Activated T-cell treated with anti-CD3 and anti-CD28 coated beads, Interleukin-2, amount 50 U/mL, for 24 hours (primary cell): ENCODE results near the gene MED13L.
"Not testable (repeated sequence)": the region's sequence is repeated elsewhere in the genome, so short reads cannot be mapped to it uniquely, and the experiment has no call there.

Experiments
- DNase-seq: peaks from one replicate; pipeline ENCODE4 v3.0.0-alpha.2; 2020
- H3K27ac Mint-ChIP-seq: 2 replicates; pipeline ENCODE4 v1.8.0; 2020; ENCODE audit warnings: mild to moderate bottlenecking, mixed read lengths
- H3K27me3 Mint-ChIP-seq: 2 replicates; pipeline ENCODE4 v1.8.0; 2020; ENCODE audit warnings: mixed read lengths
- H3K36me3 Mint-ChIP-seq: 2 replicates; pipeline ENCODE4 v1.8.0; 2020; ENCODE audit warnings: low read depth, mixed read lengths
- H3K4me1 Mint-ChIP-seq: 2 replicates; pipeline ENCODE4 v1.8.0; 2020; ENCODE audit warnings: low read depth, mixed read lengths
- H3K4me3 Mint-ChIP-seq: 2 replicates; pipeline ENCODE4 v1.8.0; 2020; ENCODE audit warnings: mild to moderate bottlenecking, moderate library complexity, mixed read lengths
- H3K9me3 Mint-ChIP-seq: 2 replicates; pipeline ENCODE4 v1.8.0; 2020; ENCODE audit warnings: mixed read lengths

The MED13L gene

GRCh38 chr12:116259800-116260577 is 17.5 kb downstream of the MED13L start:
- no peaks in the 10 kb centered on the region for H3K27me3 Mint-ChIP-seq
- H3K36me3 Mint-ChIP-seq: no peaks in the 10 kb centered on the region
- peaks cover 81% of the 10 kb centered on the region for H3K4me1 Mint-ChIP-seq
- H3K27ac Mint-ChIP-seq: no peak overlapping the region
- DNase-seq: no peak
- H3K4me3 Mint-ChIP-seq: no peak overlapping the region
- no peaks in the 10 kb centered on the region for H3K9me3 Mint-ChIP-seq

GRCh38 chr12:116257826-116258225 is 19.7 kb downstream of the MED13L start:
- H3K4me3 Mint-ChIP-seq: no peak overlapping the region
- peaks cover 79% of the 10 kb centered on the region for H3K4me1 Mint-ChIP-seq
- H3K9me3 Mint-ChIP-seq: peaks cover 3% of the 10 kb centered on the region
- no peak for DNase-seq
- H3K36me3 Mint-ChIP-seq: peaks cover 3% of the 10 kb centered on the region
- no peak overlapping the region for H3K27ac Mint-ChIP-seq
- no peaks in the 10 kb centered on the region for H3K27me3 Mint-ChIP-seq

- Mint-ChIP-seq H3K36me3 (peaks cover 8% of the 10 kb centered on the region), H3K9me3 (peaks cover 6% of the 10 kb centered on the region), H3K27me3 (no peaks in the 10 kb centered on the region), H3K4me1 (peaks cover 78% of the 10 kb centered on the region), H3K4me3 (no peak overlapping the region), H3K27ac (no peak overlapping the region)
- no peak for DNase-seq
These were observed 20.3 kb downstream of the MED13L start for GRCh38 chr12:116257215-116257614.

GRCh38 chr12:116249938-116250337 is 27.6 kb downstream of the MED13L start:
- Mint-ChIP-seq H3K4me1 (peaks cover 68% of the 10 kb centered on the region), H3K9me3 (peaks cover 18% of the 10 kb centered on the region), H3K27ac (no peak overlapping the region), H3K27me3 (no peaks in the 10 kb centered on the region), H3K36me3 (peaks cover 28% of the 10 kb centered on the region), H3K4me3 (no peak overlapping the region)
- no peak for DNase-seq

GRCh38 chr12:116248930-116249329 is 28.6 kb downstream of the MED13L start:
- no peak for DNase-seq
- H3K27me3 Mint-ChIP-seq: no peaks in the 10 kb centered on the region
- H3K9me3 Mint-ChIP-seq: peaks cover 18% of the 10 kb centered on the region
- H3K36me3 Mint-ChIP-seq: peaks cover 28% of the 10 kb centered on the region
- no peak overlapping the region for H3K27ac Mint-ChIP-seq
- H3K4me3 Mint-ChIP-seq: no peak overlapping the region
- peaks cover 68% of the 10 kb centered on the region for H3K4me1 Mint-ChIP-seq

DNA sequence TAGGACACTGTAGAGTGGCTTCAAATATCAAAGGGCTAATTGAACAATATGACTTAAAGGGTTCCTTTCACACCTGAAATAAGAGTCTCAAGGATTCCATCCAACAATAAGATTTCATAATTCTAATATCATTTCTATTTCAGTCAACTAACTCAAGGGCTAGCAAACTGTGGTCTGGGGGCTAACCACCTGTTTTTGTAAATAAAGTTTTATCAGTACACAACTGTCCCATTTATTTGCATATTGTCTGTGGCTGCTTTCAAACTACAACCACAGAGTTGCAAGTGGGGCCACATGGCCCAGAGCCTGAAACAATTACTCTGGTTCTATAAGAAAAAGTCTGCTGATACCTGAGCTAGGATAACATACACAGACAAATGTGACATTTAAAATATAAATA is 29.1 kb downstream of the MED13L start:
- Mint-ChIP-seq H3K27me3 (no peaks in the 10 kb centered on the region), H3K36me3 (peaks cover 28% of the 10 kb centered on the region), H3K4me3 (no peak overlapping the region), H3K4me1 (peaks cover 72% of the 10 kb centered on the region), H3K9me3 (peaks cover 18% of the 10 kb centered on the region), H3K27ac (peak overlapping the region; percentile 18)
- DNase-seq: no peak

- peaks cover 14% of the 10 kb centered on the region for H3K9me3 Mint-ChIP-seq
- H3K4me1 Mint-ChIP-seq: peaks cover 74% of the 10 kb centered on the region
- no peak overlapping the region for H3K27ac Mint-ChIP-seq
- no peaks in the 10 kb centered on the region for H3K27me3 Mint-ChIP-seq
- DNase-seq: no peak
- no peak overlapping the region for H3K4me3 Mint-ChIP-seq
- peaks cover 21% of the 10 kb centered on the region for H3K36me3 Mint-ChIP-seq
These were observed 30.1 kb downstream of the MED13L start for GRCh38 chr12:116247377-116247776.

- peak overlapping the region; percentile 44 for H3K27ac Mint-ChIP-seq
- peaks cover 14% of the 10 kb centered on the region for H3K36me3 Mint-ChIP-seq
- no peak for DNase-seq
- H3K9me3 Mint-ChIP-seq: peaks cover 6% of the 10 kb centered on the region
- no peak overlapping the region for H3K4me3 Mint-ChIP-seq
- H3K27me3 Mint-ChIP-seq: no peaks in the 10 kb centered on the region
- H3K4me1 Mint-ChIP-seq: peaks cover 70% of the 10 kb centered on the region
These were observed 30.9 kb downstream of the MED13L start for GRCh38 chr12:116246490-116247179.

DNA sequence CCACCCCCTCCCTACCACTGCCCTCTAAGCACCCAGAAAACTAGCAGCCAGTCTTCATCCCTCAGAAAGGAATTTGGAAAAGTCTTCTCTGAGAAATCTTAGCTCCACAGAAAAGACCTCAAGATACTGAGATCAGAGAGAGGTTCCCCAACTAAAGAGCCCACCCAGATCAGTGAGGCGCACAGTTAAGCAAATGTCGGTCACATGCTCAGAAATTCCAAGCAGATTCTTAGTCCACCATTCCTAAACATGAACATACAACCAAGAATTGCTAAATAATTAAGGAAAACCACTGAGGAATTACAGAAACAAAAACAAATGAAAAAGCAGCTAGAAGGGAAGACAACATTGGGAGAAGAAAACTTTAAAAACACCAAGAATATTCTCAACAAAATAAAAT is 32.3 kb downstream of the MED13L start:
- Mint-ChIP-seq H3K27ac (peak overlapping the region; percentile 30), H3K9me3 (peaks cover 2% of the 10 kb centered on the region)

GRCh38 chr12:116244474-116245090 is 32.9 kb downstream of the MED13L start:
- no peak overlapping the region for H3K4me3 Mint-ChIP-seq
- no peaks in the 10 kb centered on the region for H3K9me3 Mint-ChIP-seq
- peaks cover 7% of the 10 kb centered on the region for H3K36me3 Mint-ChIP-seq
- no peaks in the 10 kb centered on the region for H3K27me3 Mint-ChIP-seq
- peak overlapping the region; percentile 44 for H3K27ac Mint-ChIP-seq
- DNase-seq: no peak
- H3K4me1 Mint-ChIP-seq: peaks cover 80% of the 10 kb centered on the region

More for the DNA sequence above, 32.3 kb downstream of the MED13L start:
- Mint-ChIP-seq H3K27me3 (no peaks in the 10 kb centered on the region), H3K4me1 (peaks cover 79% of the 10 kb centered on the region), H3K4me3 (no peak overlapping the region), H3K36me3 (peaks cover 12% of the 10 kb centered on the region)
- DNase-seq: no peak

- peaks cover 77% of the 10 kb centered on the region for H3K4me1 Mint-ChIP-seq
- H3K4me3 Mint-ChIP-seq: no peak overlapping the region
- H3K9me3 Mint-ChIP-seq: no peaks in the 10 kb centered on the region
- no peak for DNase-seq
- H3K27me3 Mint-ChIP-seq: no peaks in the 10 kb centered on the region
- H3K27ac Mint-ChIP-seq: peak overlapping the region; percentile 50
- H3K36me3 Mint-ChIP-seq: peaks cover 2% of the 10 kb centered on the region
These were observed 33.5 kb downstream of the MED13L start for GRCh38 chr12:116244001-116244400.

DNA sequence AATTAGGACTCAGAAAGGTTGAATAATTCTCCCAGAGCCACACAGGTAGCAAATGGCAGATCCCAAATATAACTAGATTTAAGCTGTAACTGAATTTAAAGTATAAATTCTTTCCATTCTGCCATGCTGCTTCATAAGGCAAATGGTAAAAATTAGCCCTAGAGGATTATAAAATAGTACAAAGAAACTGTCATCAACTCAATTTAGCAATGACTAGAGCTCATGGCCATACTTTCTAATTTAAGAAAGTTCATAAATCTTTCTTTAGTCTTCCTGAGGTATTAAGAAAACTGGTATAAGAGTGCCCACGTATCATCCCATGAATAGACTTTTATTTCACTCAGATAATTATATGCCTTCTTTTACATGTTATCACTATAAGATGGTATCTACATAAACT is 34.8 kb downstream of the MED13L start:
- no peak overlapping the region for H3K4me3 Mint-ChIP-seq
- H3K4me1 Mint-ChIP-seq: peaks cover 70% of the 10 kb centered on the region
- H3K27ac Mint-ChIP-seq: no peak overlapping the region
- no peaks in the 10 kb centered on the region for H3K9me3 Mint-ChIP-seq
- DNase-seq: no peak
- H3K36me3 Mint-ChIP-seq: peaks cover 2% of the 10 kb centered on the region
- no peaks in the 10 kb centered on the region for H3K27me3 Mint-ChIP-seq

DNA sequence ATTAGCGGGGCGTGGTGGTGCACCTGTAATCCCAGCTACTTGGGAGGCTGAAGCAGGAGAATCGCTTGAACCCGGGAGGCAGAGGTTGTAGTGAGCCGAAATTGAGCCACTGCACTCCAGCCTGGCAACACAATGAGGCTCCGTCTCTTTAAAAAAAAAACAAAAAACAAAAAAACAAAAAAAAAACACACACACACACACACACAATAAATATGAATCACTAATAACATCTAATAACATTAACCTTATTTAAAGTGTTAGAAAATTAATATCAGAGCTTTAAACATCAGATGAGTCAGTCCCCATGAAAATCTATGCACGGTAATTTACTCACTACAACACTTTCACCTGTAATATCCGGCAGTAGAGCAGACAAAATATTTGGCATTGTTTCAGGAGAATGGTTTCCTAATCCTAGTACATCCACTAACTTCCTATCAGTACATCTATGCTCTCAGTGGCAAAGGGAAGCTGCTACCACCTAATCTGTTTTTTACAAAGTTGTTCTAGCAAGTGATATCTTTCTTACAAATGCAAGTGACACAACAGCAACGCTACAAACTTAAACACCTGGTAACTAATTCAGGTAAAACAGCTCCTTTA is 36.2 kb downstream of the MED13L start:
- Mint-ChIP-seq H3K4me1 (peaks cover 73% of the 10 kb centered on the region), H3K9me3 (no peaks in the 10 kb centered on the region), H3K4me3 (no peak overlapping the region), H3K27me3 (no peaks in the 10 kb centered on the region), H3K27ac (peak overlapping the region; percentile 20), H3K36me3 (peaks cover 2% of the 10 kb centered on the region)
- no peak for DNase-seq

DNA sequence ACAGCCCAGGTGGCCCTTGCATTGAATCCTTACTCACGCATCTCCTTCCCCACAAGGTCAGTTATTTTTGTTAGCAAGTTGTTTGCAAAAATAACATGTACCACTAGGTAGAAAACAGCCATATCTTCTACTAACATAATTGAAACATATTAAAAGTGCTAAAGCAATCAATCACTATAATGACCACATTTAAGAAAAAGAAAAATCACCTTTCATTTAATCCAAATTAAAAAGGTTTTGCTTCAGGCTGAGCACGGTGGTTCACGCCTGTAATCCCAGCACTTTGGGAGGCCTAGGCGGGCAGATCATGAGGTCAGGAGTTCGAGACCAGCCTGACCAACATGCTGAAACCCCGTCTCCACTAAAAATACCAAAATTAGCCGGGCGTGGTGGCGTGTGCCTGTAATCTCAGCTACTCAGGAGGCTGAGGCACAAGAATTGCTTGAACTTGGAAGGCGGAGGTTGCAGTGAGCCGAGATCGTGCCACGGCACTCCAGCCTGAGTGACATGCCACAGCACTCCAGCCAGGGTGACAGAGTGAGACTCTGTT is 38.8 kb downstream of the MED13L start:
- H3K27ac Mint-ChIP-seq: peak overlapping the region; percentile 29
- peaks cover 54% of the 10 kb centered on the region for H3K4me1 Mint-ChIP-seq
- not testable (repeated sequence) for H3K36me3 Mint-ChIP-seq, DNase-seq, H3K27me3 Mint-ChIP-seq, H3K4me3 Mint-ChIP-seq, H3K9me3 Mint-ChIP-seq
